ENCODE data around the gene DDX39A. TPM values are rescaled to one million over a fixed set of nuclear protein-coding genes. Genes with fewer than 3 reads are reported as not detected.
A peak's percentile ranks its signal among the peaks of the same experiment; 100 is the strongest.

The DDX39A gene
- total RNA-seq, 1 donor from 2014 or later: 33.4 TPM

GRCh38 chr19:14363183-14364097 is 55.7 kb downstream of the DDX39A start:
- peaks cover 24% of the 10 kb centered on the region for H3K4me1 ChIP-seq
- TF ChIP-seq CTCF (IDR thresholded peaks at IDR 0.05; ENCODE audit: borderline replicate concordance): no peak
- intact Hi-C loops (cut with micrococcal nuclease): no loop called here
- peak overlapping the region; percentile 55 for H3K4me3 ChIP-seq
- no peaks in the 10 kb centered on the region for H3K36me3 ChIP-seq
- H3K27me3 ChIP-seq (ENCODE audit: low read depth): no peaks in the 10 kb centered on the region
- DNase-seq: peak; percentile 86
- no peaks in the 10 kb centered on the region for H3K9me3 ChIP-seq (replicated peaks)
- peak overlapping the region; percentile 84 for H3K27ac ChIP-seq (replicated peaks)

GRCh38 chr19:14361824-14362223 is 57.3 kb downstream of the DDX39A start:
- no peak overlapping the region for H3K27ac ChIP-seq (replicated peaks)
- intact Hi-C loops (cut with micrococcal nuclease): no loop called here
- H3K36me3 ChIP-seq: no peaks in the 10 kb centered on the region
- H3K27me3 ChIP-seq (ENCODE audit: low read depth): no peaks in the 10 kb centered on the region
- TF ChIP-seq CTCF (IDR thresholded peaks at IDR 0.05; ENCODE audit: borderline replicate concordance): peak; percentile 21
- H3K4me1 ChIP-seq: peaks cover 24% of the 10 kb centered on the region
- H3K4me3 ChIP-seq: no peak overlapping the region
- no peaks in the 10 kb centered on the region for H3K9me3 ChIP-seq (replicated peaks)
- DNase-seq: no peak

Other genes starting within 250 kb of the DDX39A start
- gene ADGRL1, start 213.2 kb downstream of the DDX39A start, total RNA-seq: 16.1 TPM
- 32.7 TPM for gene ADGRE5, start 37.9 kb downstream of the DDX39A start, total RNA-seq
- 129 TPM for gene PKN1, start 14.0 kb upstream of the DDX39A start, total RNA-seq
- gene PTGER1, start 56.0 kb upstream of the DDX39A start, total RNA-seq: not detected
- 45.5 TPM for gene GIPC1, start 76.8 kb upstream of the DDX39A start, total RNA-seq
- gene DNAJB1, start 99.1 kb upstream of the DDX39A start, total RNA-seq: 48.7 TPM
- 69.3 TPM for gene TECR, start 110.3 kb upstream of the DDX39A start, total RNA-seq
- gene NDUFB7, start 152.7 kb upstream of the DDX39A start, total RNA-seq: 501 TPM
- gene CLEC17A, start 163.7 kb upstream of the DDX39A start, total RNA-seq: not detected

Data from left ventricle myocardium inferior (tissue), 1 donor.